K562 (cell line): ENCODE data around the gene STK32C. TPM values are rescaled to one million over a fixed set of nuclear protein-coding genes. Genes with fewer than 3 reads are reported as not detected.

Experiments
- ATAC-seq: fragments of 200-7000 bp; cut with Tn5 transposase; 3 replicates; pipeline ENCODE4 v1.9.1; 2020; ENCODE audit warnings: moderate library complexity
- BruUV-seq: library from RNA; stranded (reverse); fragments of 400-500 nt; replicated peaks from 2 replicates; lab custom pipeline; 2021; lab: Mats Ljungman, UMichigan
- CTCF ChIA-PET: fragments of 300-600 bp; formaldehyde crosslinking; extraction: SDS; loops from one replicate; lab custom pipeline; 2021; ENCODE audit warnings: low intra/inter-chr PET ratio; lab: Yijun Ruan, JAX
- POLR2A ChIA-PET: fragments of 300-600, 350-650 bp; sonication (Branson Sonifier 250); formaldehyde crosslinking; extraction: SDS; loops from one replicate; lab custom pipeline; 2021; ENCODE audit warnings: antibody characterized with exemption, inconsistent platforms; lab: Yijun Ruan, JAX
- DNase-seq, 4 experiments: peaks; one replicate each; pipeline versions ENCODE4 v3.0.0 to v3.0.0-alpha.2; 2011 to 2018; ENCODE audit warnings: low spot score in 3 of 4, mixed read lengths in 3 of 4; ENCODE audit errors: extremely low read depth in 1 of 4
- FAIRE-seq: peaks from 2 replicates; lab custom pipeline; 2011; peaks lifted over from hg19 to GRCh38; lab: Jason Lieb, UNC
- H2AFZ ChIP-seq: 2 replicates; pipeline ENCODE4 v1.6.0; 2011; ENCODE audit warnings: low read depth, low read length, control low read depth, inconsistent platforms
- H3K27ac ChIP-seq: fragments of 200-600 bp; 3 replicates; pipeline ENCODE4 v1.8.0; 2011; ENCODE audit warnings: low read depth, mild to moderate bottlenecking, control low read depth, inconsistent platforms, low read length, moderate library complexity, mixed read lengths; ENCODE audit errors: extremely low read depth
- H3K27me3 ChIP-seq, 2 experiments: fragments of 300-600 bp in 1 of 2; 2 replicates in 1 of 2; 3 replicates in 1 of 2; pipeline versions ENCODE4 v1.6.0 to v1.8.0; 2011; ENCODE audit warnings: inconsistent platforms in 2 of 2, low read length in 2 of 2, mild to moderate bottlenecking in 1 of 2, mixed read lengths in 1 of 2, moderate library complexity in 1 of 2; ENCODE audit not compliant: control insufficient read depth in 2 of 2, insufficient read depth in 2 of 2
- H3K36me3 ChIP-seq: fragments of 300-600 bp; 3 replicates; pipeline ENCODE4 v1.8.0; 2011; ENCODE audit warnings: mild to moderate bottlenecking, low read length, inconsistent platforms; ENCODE audit not compliant: control insufficient read depth, insufficient read depth
- H3K4me1 ChIP-seq, 2 experiments: fragments of 200-600 bp in 1 of 2; replicated peaks in 1 of 2; 2 replicates in 1 of 2; 3 replicates in 1 of 2; pipeline versions ENCODE4 v1.5.1 to v1.8.0; 2011; ENCODE audit warnings: inconsistent platforms in 2 of 2, low read length in 2 of 2, mild to moderate bottlenecking in 1 of 2, mixed read lengths in 1 of 2, moderate library complexity in 1 of 2; ENCODE audit not compliant: control insufficient read depth in 2 of 2, insufficient read depth in 2 of 2
- H3K4me2 ChIP-seq: 2 replicates; pipeline ENCODE4 v1.6.1; 2011; ENCODE audit warnings: low read length, control low read depth, inconsistent platforms, mixed read lengths; ENCODE audit not compliant: insufficient read depth
- H3K4me3 ChIP-seq: fragments of 200-600 bp; sonication (generic), shearing (Covaris generic); 2 replicates; pipeline ENCODE4 v1.5.1; 2016; ENCODE audit warnings: control low read depth, inconsistent platforms
- H3K79me2 ChIP-seq: fragments of 200-600 bp; 3 replicates; pipeline ENCODE4 v1.8.0; 2011; ENCODE audit warnings: low read length, inconsistent platforms; ENCODE audit not compliant: control insufficient read depth, insufficient read depth
- H3K9ac ChIP-seq, 2 experiments: 2 replicates each; pipeline versions ENCODE4 v1.6.0 to v1.6.1; 2011; ENCODE audit warnings: low read depth in 2 of 2, low read length in 2 of 2, control low read depth in 1 of 2, inconsistent platforms in 1 of 2, mild to moderate bottlenecking in 1 of 2, mixed read lengths in 1 of 2; ENCODE audit not compliant: insufficient read depth in 1 of 2
- H3K9me1 ChIP-seq: one replicate; pipeline ENCODE4 v1.6.0; 2011; ENCODE audit warnings: inconsistent platforms, mild to moderate bottlenecking, low read length, moderate library complexity; ENCODE audit not compliant: control insufficient read depth, insufficient read depth
- H3K9me3 ChIP-seq: replicated peaks from 2 replicates; pipeline ENCODE4 v1.5.1; 2011; ENCODE audit warnings: low read depth, low read length, inconsistent platforms; ENCODE audit not compliant: control insufficient read depth, insufficient read depth
- H4K20me1 ChIP-seq: replicated peaks from 2 replicates; pipeline ENCODE4 v1.6.1; 2011; ENCODE audit warnings: low read length, inconsistent platforms, mixed read lengths; ENCODE audit not compliant: control insufficient read depth, insufficient read depth
- ELF4 ChIP-seq: fragments of 450-650 bp; formaldehyde crosslinking; IDR thresholded peaks from 2 replicates; pipeline ENCODE4 v1.4.0; 2022; ENCODE audit warnings: missing genetic modification characterization
- GABPB2 ChIP-seq: fragments of 250-450 bp; sonication (Bioruptor Pico); conservative IDR thresholded peaks from 2 replicates; pipeline ENCODE4 v1.5.1; 2021; ENCODE audit warnings: mild to moderate bottlenecking
- MCM7 ChIP-seq, 2 experiments: fragments of 450-650 bp; IDR thresholded peaks; 2 replicates each; pipeline ENCODE4 v1.6.1; 2016 to 2018
- ZNF778 ChIP-seq: fragments of 450-650 bp; formaldehyde crosslinking; IDR thresholded peaks from 2 replicates; pipeline ENCODE4 v1.4.0; 2020; ENCODE audit warnings: mild to moderate bottlenecking, moderate library complexity
- WGBS: fragments of 100-300 bp; shearing (Covaris generic); methylation state at CpG from one replicate; pipeline ENCODE4 v1.1.6; 2016; ENCODE audit warnings: low coverage, mixed read lengths; ENCODE audit not compliant: insufficient coverage; ENCODE audit errors: missing lambda C conversion rate; 5-methylcytosine and 5-hydroxymethylcytosine counted together
- in situ Hi-C: fragments of 300-500 bp; cut with MboI; formaldehyde crosslinking; loops from 4 replicates; pipeline ENCODE4 v1.15.0; 2018; ENCODE audit warnings: inconsistent platforms, mixed read lengths
- intact Hi-C: fragments of 100-400 bp; cut with micrococcal nuclease; formaldehyde crosslinking; loops from 2 replicates; pipeline ENCODE4 v1.14.2; 2022
- polyA plus RNA-seq, 8 experiments: library from polyadenylated mRNA; depleted of rRNA in 4 of 8; stranded (reverse) in 5 of 8; unstranded in 3 of 8; fragments of >200 nt; fragmentation: Nextera tagmentation in 2 of 8; fragmentation: Illumina TruSeq in 1 of 8; extraction: Ambion mirVana in 2 of 8; extraction: Trizol in 1 of 8; gene quantifications; 2 replicates each; pipeline versions ENCODE4 v1.2.1 to v1.2.3, GENCODE V29; 2011 to 2014; ENCODE audit warnings: inconsistent platforms in 1 of 8, missing spikeins in 1 of 8
- total RNA-seq, 7 experiments: library from RNA; depleted of rRNA in 6 of 7; stranded (reverse); fragments of >200 nt in 6 of 7; fragmentation: Illumina TruSeq in 2 of 7; extraction: Trizol in 2 of 7; gene quantifications; 2 replicates each; pipeline versions ENCODE4 v1.2.1 to v1.2.3, GENCODE V29; 2011 to 2021; ENCODE audit warnings: low replicate concordance in 1 of 7

STK32C gene
- total and polyA plus RNA-seq, 9 of the 15 experiments (the other 6 are each of a cell fraction or from before 2014, with no cell fraction given) = 1.5 to 20.9 (median 6.5) TPM

- no peak for ATAC-seq
These were observed 27.0 kb upstream of the STK32C start for GRCh38 chr10:132334631-132335188.

GRCh38 chr10:132333386-132333785 lies 25.6 kb upstream of the STK32C start:
- Histone ChIP-seq H2AFZ (no peak overlapping the region), H4K20me1 (peaks cover 5% of the 10 kb centered on the region; the same call in 1 of the 2 replicates), H3K9ac (no peak overlapping the region), H3K27ac (no peak overlapping the region), H3K4me2 (no peak overlapping the region), H3K9me3 (no peaks in the 10 kb centered on the region), H3K9me1 (no peaks in the 10 kb centered on the region), H3K79me2 (peaks cover 33% of the 10 kb centered on the region), H3K4me3 (no peak overlapping the region), H3K36me3 (peaks cover 4% of the 10 kb centered on the region; the same call in 1 of the 3 replicates), H3K4me1 (peaks cover 19 to 26% of the 10 kb centered on the region in 2 experiments; a peak in 4 of 5 replicates), H3K27me3 (no peaks in the 10 kb centered on the region)
- ChIA-PET CTCF (no interaction called here), POLR2A (no interaction called here)
- intact Hi-C loops (no loop called here), in situ Hi-C loops (no loop called here)
- DNase-seq (no peak), ATAC-seq (no peak), FAIRE-seq (no peak)
- 52% methylated on average over 7 of the region's 7 CpGs for whole genome bisulfite sequencing
- no TSS peak for BruUV-seq
- TF ChIP-seq GABPB2 (CRISPR knock-in tag) (no peak), MCM7 (IDR thresholded peaks at IDR 0.05) (no peak), ELF4 (no peak)

More at GRCh38 chr10:132334631-132335188, 27.0 kb upstream of the STK32C start:
- Histone ChIP-seq H3K4me1 (peaks cover 15 to 28% of the 10 kb centered on the region in 2 experiments; a peak in 4 of 5 replicates), H3K4me3 (no peak overlapping the region), H3K9me3 (no peaks in the 10 kb centered on the region)
- CTCF ChIA-PET = no interaction called here
- no TSS peak for BruUV-seq
- TF ChIP-seq ZNF778 (CRISPR knock-in tag) = no peak
- TF ChIP-seq, all 486 proteins: peak for 0
- Histone ChIP-seq H2AFZ (peak overlapping the region; percentile 74), H3K36me3 (no peaks in the 10 kb centered on the region), H3K9me1 (no peaks in the 10 kb centered on the region), H3K27ac (peak overlapping the region; percentile 50), H3K4me2 (peak overlapping the region; percentile 40; the same call in 1 of the 2 replicates), H3K9ac (no peak overlapping the region), H3K79me2 (peaks cover 20% of the 10 kb centered on the region), H4K20me1 (no peaks in the 10 kb centered on the region), H3K27me3 (no peaks in the 10 kb centered on the region)
- in situ Hi-C loops = no loop called here
- DNase-seq = no peak
- WGBS = 66% methylated on average over 4 of the region's 4 CpGs
- intact Hi-C loops = no loop called here
- POLR2A ChIA-PET = no interaction called here
- FAIRE-seq = no peak
